ENCODE data around the gene AZIN2.

- TF ChIP-seq PKNOX1 (IDR thresholded peaks at IDR 0.05) (no peak), SP1 (IDR thresholded peaks at IDR 0.05) (no peak)
These were observed 13.5 kb downstream of the AZIN2 start for GRCh38 chr1:33094486-33094885.
